HG02943 (cell line): Measurements from ENCODE around the gene THBS2.
"Not testable (repeated sequence)": the region's sequence is repeated elsewhere in the genome, so short reads cannot be mapped to it uniquely, and the experiment has no call there.

Experiments
- ATAC-seq: cut with Tn5 transposase; IDR thresholded peaks from one replicate; pipeline ENCODE4 v1.9.1; 2021; ENCODE audit warnings: mild to moderate bottlenecking, low read depth, moderate library complexity; ENCODE audit not compliant: unreplicated experiment

Gene THBS2

GRCh38 chr6:169189182-169189581 is 64.5 kb downstream of the THBS2 start:
- ATAC-seq = no peak

- ATAC-seq = no peak
Observed at GRCh38 chr6:169188475-169188874, 65.2 kb downstream of the THBS2 start.

GRCh38 chr6:169188051-169188470 is 65.6 kb downstream of the THBS2 start:
- ATAC-seq = no peak

- ATAC-seq = no peak
Observed at GRCh38 chr6:169186496-169187169, 67.0 kb downstream of the THBS2 start.

- no peak for ATAC-seq
Observed at GRCh38 chr6:169185692-169186485, 67.8 kb downstream of the THBS2 start.

GRCh38 chr6:169185011-169185521 is 68.6 kb downstream of the THBS2 start:
- ATAC-seq = no peak

- ATAC-seq = no peak
Observed at GRCh38 chr6:169184419-169184818, 69.2 kb downstream of the THBS2 start.

- no peak for ATAC-seq
Observed at GRCh38 chr6:169183233-169183632, 70.4 kb downstream of the THBS2 start.

GRCh38 chr6:169179831-169180230 is 73.8 kb downstream of the THBS2 start:
- ATAC-seq = not testable (repeated sequence)

- no peak for ATAC-seq
Observed at GRCh38 chr6:169177516-169178166, 76.0 kb downstream of the THBS2 start.

- no peak for ATAC-seq
Observed at GRCh38 chr6:169176361-169176991, 77.2 kb downstream of the THBS2 start.

- no peak for ATAC-seq
Observed at GRCh38 chr6:169175360-169175887, 78.2 kb downstream of the THBS2 start.

GRCh38 chr6:169174516-169175359 is 78.9 kb downstream of the THBS2 start:
- ATAC-seq = no peak

GRCh38 chr6:169173532-169174268 is 79.9 kb downstream of the THBS2 start:
- no peak for ATAC-seq

GRCh38 chr6:169172946-169173345 is 80.7 kb downstream of the THBS2 start:
- no peak for ATAC-seq

- no peak for ATAC-seq
Observed at GRCh38 chr6:169172456-169172855, 81.2 kb downstream of the THBS2 start.

- no peak for ATAC-seq
Observed at GRCh38 chr6:169171951-169172350, 81.7 kb downstream of the THBS2 start.

GRCh38 chr6:169171016-169171415 is 82.6 kb downstream of the THBS2 start:
- ATAC-seq = no peak

GRCh38 chr6:169170583-169170955 is 83.1 kb downstream of the THBS2 start:
- ATAC-seq = no peak
